Measurements from ENCODE around the gene FOXL1.

Gene FOXL1

GRCh38 chr16:86608301-86608747, 30.0 kb downstream of the FOXL1 start:
- no peak for DNase-seq

- peak; percentile 19 to 76 for DNase-seq
Measured at GRCh38 chr16:86609115-86609514, 30.8 kb downstream of the FOXL1 start.

- no peak for DNase-seq
Measured at GRCh38 chr16:86609661-86610060, 31.3 kb downstream of the FOXL1 start.

- DNase-seq = no peak
Measured at GRCh38 chr16:86610779-86611524, 32.6 kb downstream of the FOXL1 start.

- DNase-seq = no peak
Measured at GRCh38 chr16:86611525-86611855, 33.1 kb downstream of the FOXL1 start.

GRCh38 chr16:86611941-86612340, 33.6 kb downstream of the FOXL1 start:
- no peak for DNase-seq

- DNase-seq = no peak
Measured at GRCh38 chr16:86614699-86615098, 36.4 kb downstream of the FOXL1 start.

- DNase-seq = no peak
Measured at GRCh38 chr16:86616906-86617305, 38.6 kb downstream of the FOXL1 start.

GRCh38 chr16:86618431-86619238, 40.3 kb downstream of the FOXL1 start:
- DNase-seq = no peak

GRCh38 chr16:86619239-86619794, 41.0 kb downstream of the FOXL1 start:
- no peak for DNase-seq

GRCh38 chr16:86620184-86620583, 41.8 kb downstream of the FOXL1 start:
- DNase-seq = no peak

- no peak for DNase-seq
Measured at GRCh38 chr16:86621966-86622365, 43.6 kb downstream of the FOXL1 start.

- no peak for DNase-seq
Measured at GRCh38 chr16:86622700-86623615, 44.6 kb downstream of the FOXL1 start.

GRCh38 chr16:86625029-86625428, 46.7 kb downstream of the FOXL1 start:
- DNase-seq = no peak

GRCh38 chr16:86625821-86626220, 47.5 kb downstream of the FOXL1 start:
- no peak for DNase-seq

GRCh38 chr16:86626284-86626683, 47.9 kb downstream of the FOXL1 start:
- no peak for DNase-seq

GRCh38 chr16:86626966-86627365, 48.6 kb downstream of the FOXL1 start:
- DNase-seq = no peak

GRCh38 chr16:86628614-86629013, 50.3 kb downstream of the FOXL1 start:
- no peak for DNase-seq

GRCh38 chr16:86630471-86630870, 52.1 kb downstream of the FOXL1 start:
- DNase-seq = no peak

- DNase-seq = no peak
Measured at GRCh38 chr16:86631444-86631843, 53.1 kb downstream of the FOXL1 start.

Data from SW 1271 (cell line).